ENCODE results near the gene UNC45B.
A peak's percentile ranks its signal among the peaks of the same experiment; 100 is the strongest.
"Not testable (repeated sequence)": the region's sequence is repeated elsewhere in the genome, so short reads cannot be mapped to it uniquely, and the experiment has no call there.

Gene UNC45B

GRCh38 chr17:35147375-35147905 lies at the start of gene UNC45B:
TSS of gene UNC45B (plus strand) at chr17:35147817. CDS start at chr17:35148264, 447 bp downstream.
- DNase-seq (ENCODE audit: low spot score) = no peak

- DNase-seq (ENCODE audit: low spot score) = no peak
Observed at GRCh38 chr17:35099908-35100307, 47.7 kb upstream of the UNC45B start.

GRCh38 chr17:35101036-35101435 lies 46.6 kb upstream of the UNC45B start:
- no peak for DNase-seq (ENCODE audit: low spot score)

- DNase-seq (ENCODE audit: low spot score) = no peak
Observed at GRCh38 chr17:35101725-35102124, 45.9 kb upstream of the UNC45B start.

- no peak for DNase-seq (ENCODE audit: low spot score)
Observed at GRCh38 chr17:35103271-35103670, 44.3 kb upstream of the UNC45B start.

GRCh38 chr17:35104844-35105450 lies 42.7 kb upstream of the UNC45B start:
- no peak for DNase-seq (ENCODE audit: low spot score)

GRCh38 chr17:35110791-35111190 lies 36.8 kb upstream of the UNC45B start:
- not testable (repeated sequence) for DNase-seq (ENCODE audit: low spot score)

- DNase-seq (ENCODE audit: low spot score) = no peak
Observed at GRCh38 chr17:35116845-35117244, 30.8 kb upstream of the UNC45B start.

- peak; percentile 57 for DNase-seq (ENCODE audit: low spot score)
Observed at GRCh38 chr17:35117984-35118383, 29.6 kb upstream of the UNC45B start.

- DNase-seq (ENCODE audit: low spot score) = peak; percentile 82
Observed at GRCh38 chr17:35119370-35120165, 28.0 kb upstream of the UNC45B start, which contains the start of gene RAD51D. TSS of gene RAD51D (minus strand) at chr17:35119860. CDS start at chr17:35119613, 247 bp downstream.

GRCh38 chr17:35121315-35121714 lies 26.3 kb upstream of the UNC45B start, which contains the start of gene FNDC8:
TSS of gene FNDC8 (plus strand) at chr17:35121615. CDS start at chr17:35121694, 79 bp downstream.
- DNase-seq (ENCODE audit: low spot score) = no peak

- DNase-seq (ENCODE audit: low spot score) = no peak
Observed at GRCh38 chr17:35127751-35128514, 19.7 kb upstream of the UNC45B start.

GRCh38 chr17:35129154-35129972 lies 18.3 kb upstream of the UNC45B start:
- DNase-seq (ENCODE audit: low spot score) = no peak

- peak; percentile 33 for DNase-seq (ENCODE audit: low spot score)
Observed at GRCh38 chr17:35129973-35130351, 17.7 kb upstream of the UNC45B start.

- DNase-seq (ENCODE audit: low spot score) = no peak
Observed at GRCh38 chr17:35130392-35130791, 17.2 kb upstream of the UNC45B start.

GRCh38 chr17:35132099-35132498 lies 15.5 kb upstream of the UNC45B start:
- no peak for DNase-seq (ENCODE audit: low spot score)

GRCh38 chr17:35132816-35133550 lies 14.6 kb upstream of the UNC45B start:
- no peak for DNase-seq (ENCODE audit: low spot score)

- DNase-seq (ENCODE audit: low spot score) = no peak
Observed at GRCh38 chr17:35135322-35135721, 12.3 kb upstream of the UNC45B start.

- DNase-seq (ENCODE audit: low spot score) = no peak
Observed at GRCh38 chr17:35138218-35138617, 9.4 kb upstream of the UNC45B start.

GRCh38 chr17:35141681-35142466 lies 5.7 kb upstream of the UNC45B start, which contains the start of gene NLE1:
TSS of gene NLE1 (minus strand) at chr17:35142303. CDS start at chr17:35142275, 28 bp downstream.
- DNase-seq (ENCODE audit: low spot score) = peak; percentile 91

Data from activated CD4-positive, alpha-beta T cell treated with anti-CD3 and anti-CD28 coated beads, Interleukin-2, Interleukin-4, amounts not matched to agents 100 ng/mL and 50 ng/mL, durations not matched to agents 16 hours and 8 hours (primary cell).